Measurements from ENCODE around the gene ADARB1.
"Not testable (repeated sequence)": the region's sequence is repeated elsewhere in the genome, so short reads cannot be mapped to it uniquely, and the experiment has no call there.

The ADARB1 gene

GRCh38 chr21:45117314-45117713 lies 42.9 kb downstream of the ADARB1 start:
- no peak for DNase-seq (ENCODE audit: low spot score)

- DNase-seq (ENCODE audit: low spot score) = no peak
Measured at GRCh38 chr21:45118099-45118498, 43.7 kb downstream of the ADARB1 start.

DNA sequence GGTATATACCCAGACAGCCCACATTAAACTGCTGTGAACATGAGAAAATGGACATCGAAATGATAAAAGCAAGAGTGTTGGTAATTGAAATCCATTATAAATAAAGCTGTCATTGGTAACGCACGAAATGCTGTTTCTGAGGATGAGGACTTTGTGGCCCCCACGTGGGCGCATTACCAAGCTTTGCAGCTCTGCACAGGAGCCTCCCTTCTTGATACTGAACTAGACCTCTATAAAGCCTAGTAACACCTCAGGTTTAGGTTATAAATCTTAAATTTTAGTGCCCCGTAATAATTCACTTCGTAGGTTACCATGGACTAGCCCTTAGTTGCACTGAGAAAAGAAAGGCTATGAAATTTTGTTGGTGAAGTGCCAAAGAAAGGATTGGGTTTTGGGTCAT lies 45.4 kb downstream of the ADARB1 start:
- no peak for DNase-seq (ENCODE audit: low spot score)

DNA sequence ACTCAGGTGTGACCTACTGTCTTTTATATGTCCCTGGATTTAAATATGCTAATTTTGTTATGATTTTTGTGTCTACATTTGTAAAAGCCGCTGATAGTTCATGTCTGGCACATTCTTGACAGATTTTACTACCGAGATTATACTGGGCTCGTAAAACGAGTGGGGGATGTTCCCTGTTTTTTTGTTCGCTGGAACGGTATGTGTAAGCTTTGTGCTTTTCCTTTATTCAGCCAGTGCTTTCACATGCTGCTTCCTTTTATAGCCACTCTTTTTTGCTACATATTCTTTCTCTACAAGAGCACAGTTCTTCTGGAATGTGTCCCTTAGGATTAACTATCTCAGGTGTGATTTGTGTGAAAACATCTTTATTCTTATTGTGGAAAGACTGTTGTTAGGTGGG lies 46.6 kb downstream of the ADARB1 start:
- no peak for DNase-seq (ENCODE audit: low spot score)

DNA sequence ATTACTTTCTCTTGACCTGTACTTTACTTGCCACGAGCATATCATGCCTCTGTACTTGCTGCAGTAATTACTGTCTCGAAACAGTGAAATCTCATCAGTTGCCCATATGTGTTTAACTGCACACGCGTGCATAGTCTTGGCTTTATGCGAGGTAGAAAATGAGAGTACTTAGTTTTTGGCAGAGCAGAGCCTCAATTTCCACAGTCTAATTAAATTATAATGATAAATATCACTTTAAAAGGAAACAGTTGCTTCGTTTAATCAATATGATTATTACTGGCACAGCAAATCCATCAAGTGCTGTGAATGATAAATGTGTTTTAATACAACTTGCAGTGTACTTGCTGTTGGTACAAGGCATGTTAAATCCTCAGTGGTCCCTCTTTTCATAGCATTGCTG lies 47.6 kb downstream of the ADARB1 start:
- no peak for DNase-seq (ENCODE audit: low spot score)

DNA sequence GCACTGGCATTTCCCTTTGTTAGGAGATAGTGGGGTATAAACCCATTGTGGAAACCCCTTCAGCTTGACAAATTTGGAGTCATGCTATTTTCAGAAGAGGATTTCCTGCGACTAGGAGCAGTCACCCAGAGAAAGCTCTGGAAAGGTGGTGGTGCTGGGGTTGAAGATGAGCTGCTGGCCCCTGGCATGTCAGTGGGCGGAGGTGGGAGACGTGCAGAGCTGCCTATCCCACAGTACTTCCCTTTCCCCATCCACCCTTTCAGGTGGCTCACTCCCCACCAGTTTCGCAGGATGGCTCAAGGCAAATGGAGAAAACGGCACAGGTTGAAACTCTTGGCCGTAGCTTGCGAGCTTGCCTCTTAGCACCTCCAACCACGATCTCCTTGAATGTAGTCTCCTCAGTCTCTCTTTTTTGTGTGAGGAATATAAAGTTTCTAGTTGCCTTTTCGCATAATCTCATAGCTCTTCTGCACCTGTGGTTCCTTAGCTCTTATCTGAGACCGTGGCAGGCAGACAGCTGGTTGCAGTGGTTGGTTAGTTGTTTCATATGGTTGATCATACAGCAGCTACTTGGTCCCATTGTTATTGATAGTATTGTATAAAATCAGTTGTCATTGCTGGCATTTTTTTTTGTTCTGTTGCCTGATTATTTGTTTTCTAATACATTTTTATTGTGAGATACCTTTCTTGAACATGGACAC lies 48.2 kb downstream of the ADARB1 start:
- DNase-seq (ENCODE audit: low spot score) = no peak

GRCh38 chr21:45123440-45123839 lies 49.1 kb downstream of the ADARB1 start:
- DNase-seq (ENCODE audit: low spot score) = no peak

DNA sequence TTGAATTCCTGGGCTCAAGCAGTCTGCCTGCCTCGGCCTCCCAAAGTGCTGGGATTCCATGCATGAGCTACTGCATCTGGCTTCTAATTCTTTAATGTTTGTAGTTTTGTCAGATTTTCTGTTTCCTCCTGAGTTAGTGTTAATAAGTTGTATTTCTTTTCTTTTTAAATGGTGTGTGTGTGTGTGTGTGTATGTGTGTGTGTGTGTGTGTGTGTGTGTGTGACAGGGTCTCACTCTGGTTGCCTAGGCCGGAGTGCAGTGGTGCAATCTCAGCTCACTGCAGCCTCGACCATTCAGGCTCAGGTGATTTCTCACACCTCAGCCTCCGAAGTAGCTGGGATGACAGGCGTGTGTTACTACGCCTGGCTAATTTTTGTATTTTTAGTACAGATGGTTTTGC lies 50.2 kb downstream of the ADARB1 start:
- DNase-seq (ENCODE audit: low spot score) = no peak

DNA sequence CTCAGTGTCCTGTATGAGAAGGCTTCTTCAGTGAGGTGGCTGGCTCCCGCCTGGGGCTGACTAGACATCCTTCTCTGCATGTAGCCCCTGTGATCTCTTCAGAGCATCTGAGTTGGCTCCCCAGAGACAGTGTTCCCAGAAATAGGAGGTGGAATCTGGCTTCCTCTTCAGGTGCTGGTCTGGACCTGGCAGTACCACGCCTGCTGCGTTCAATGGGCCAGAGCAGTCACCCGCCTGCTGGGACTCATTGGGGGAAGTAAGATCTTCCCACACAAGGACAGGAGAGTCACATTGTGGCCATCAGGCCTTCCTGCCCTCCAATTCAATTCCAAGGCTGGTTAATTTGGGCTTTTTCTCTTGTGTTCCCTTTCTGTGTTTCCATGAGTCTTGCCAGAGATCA lies 51.0 kb downstream of the ADARB1 start:
- DNase-seq (ENCODE audit: low spot score) = no peak

- no peak for DNase-seq (ENCODE audit: low spot score)
Measured at GRCh38 chr21:45126204-45126626, 51.8 kb downstream of the ADARB1 start.

DNA sequence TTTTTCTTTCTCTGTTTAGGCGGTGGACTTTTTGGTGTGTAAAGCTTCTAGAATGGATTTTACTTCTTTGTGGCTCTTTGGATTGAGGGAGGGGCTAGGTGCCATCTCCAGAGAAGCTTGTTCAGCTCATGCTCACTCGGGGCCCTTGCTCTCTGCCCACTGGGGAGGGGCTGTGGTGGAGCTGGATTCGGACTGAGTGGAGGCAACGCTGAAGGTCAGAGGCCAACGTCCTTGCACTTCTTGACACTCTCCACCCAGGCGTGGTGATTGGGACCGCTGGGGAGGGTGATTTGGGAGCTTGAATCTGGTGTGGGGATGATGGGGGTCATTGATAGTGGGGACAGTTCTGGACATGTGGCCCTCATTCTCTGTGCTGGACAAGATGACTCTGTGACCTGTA lies 52.6 kb downstream of the ADARB1 start:
- no peak for DNase-seq (ENCODE audit: low spot score)

- DNase-seq (ENCODE audit: low spot score) = no peak
Measured at GRCh38 chr21:45127937-45128336, 53.6 kb downstream of the ADARB1 start.

DNA sequence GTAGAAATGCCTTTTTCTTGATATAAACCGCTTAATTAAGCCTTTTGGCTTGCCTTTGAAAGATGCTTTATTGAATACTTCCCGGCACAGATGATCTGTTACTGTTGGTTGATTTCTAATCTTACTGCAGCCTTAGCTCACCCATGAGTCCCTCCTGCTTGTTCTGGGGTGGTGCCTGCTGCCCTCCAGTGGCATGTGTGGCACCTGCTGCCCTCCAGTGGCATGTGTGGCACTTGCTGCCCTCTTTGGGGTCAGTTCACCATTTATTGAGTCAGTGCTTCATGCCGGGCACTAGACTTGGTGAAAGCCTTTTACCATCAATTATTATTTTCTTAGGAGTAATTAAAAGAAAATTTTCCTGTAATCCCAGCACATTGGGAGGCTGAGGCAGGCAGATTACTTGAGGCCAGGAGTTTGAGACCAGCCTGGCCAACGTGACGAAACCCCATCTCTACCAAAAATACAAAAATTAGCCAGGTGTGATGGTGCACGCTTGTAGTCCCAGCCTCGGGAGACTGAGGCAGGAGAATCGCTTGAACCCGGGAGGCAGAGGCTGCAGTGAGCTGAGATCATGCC lies 54.3 kb downstream of the ADARB1 start:
- peak; percentile 67 for DNase-seq (ENCODE audit: low spot score)

DNA sequence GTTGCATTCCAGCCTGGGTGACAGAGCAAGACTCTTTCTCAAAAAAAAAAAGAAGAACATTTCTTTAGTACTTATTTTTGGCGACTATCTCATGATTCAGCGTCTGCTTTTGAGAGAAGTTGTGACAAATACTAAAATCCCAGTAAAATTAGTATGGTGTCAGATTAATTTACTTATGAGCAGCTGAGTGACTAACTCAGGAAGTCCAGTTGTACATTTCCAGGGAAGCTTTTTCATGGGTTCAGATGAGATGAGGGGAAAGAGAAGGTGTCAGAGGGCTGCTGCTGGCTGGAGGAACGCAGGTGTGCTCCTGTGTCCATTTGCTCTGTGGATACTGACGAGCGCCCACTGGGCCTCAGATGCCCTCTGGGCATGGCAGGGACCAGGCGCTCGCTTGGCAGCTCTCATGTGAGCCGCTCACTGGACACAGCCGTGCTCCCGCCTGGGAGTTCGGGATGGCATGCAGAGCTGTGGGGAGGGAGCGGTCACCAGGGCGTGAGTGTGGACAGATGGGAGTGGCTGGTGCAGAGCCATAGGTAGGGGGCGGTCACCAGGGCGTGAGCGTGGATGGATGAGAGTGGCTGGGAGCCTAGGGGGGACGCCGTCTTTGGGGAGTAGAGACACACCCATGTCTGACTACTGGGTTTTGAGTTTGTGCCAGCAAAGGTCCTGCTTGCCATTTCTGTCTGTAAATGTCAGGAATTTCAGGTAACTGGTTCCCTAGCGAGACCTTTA lies 55.0 kb downstream of the ADARB1 start:
- no peak for DNase-seq (ENCODE audit: low spot score)

DNA sequence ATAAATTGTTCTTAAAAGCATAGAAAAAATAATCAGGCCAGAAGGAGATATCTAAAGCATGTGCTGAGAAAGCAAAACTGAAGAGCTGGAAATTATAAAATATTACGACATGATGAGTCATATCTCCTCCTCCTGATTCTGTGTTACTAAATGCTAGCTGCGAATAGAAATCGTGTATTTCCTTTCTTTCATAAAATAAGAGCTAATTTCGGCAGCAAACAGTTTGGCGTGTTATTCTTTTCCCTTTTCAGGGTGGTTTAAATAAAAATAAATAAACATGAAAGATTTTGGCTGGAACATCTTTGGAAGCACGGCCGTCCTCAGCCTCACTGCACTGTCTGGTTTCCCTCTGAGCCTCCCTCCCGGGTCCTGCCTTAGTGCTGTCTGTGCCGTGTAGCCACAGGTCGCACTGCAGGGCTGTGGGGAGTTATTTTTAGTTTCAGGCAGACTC lies 56.0 kb downstream of the ADARB1 start:
- DNase-seq (ENCODE audit: low spot score) = peak; percentile 80

DNA sequence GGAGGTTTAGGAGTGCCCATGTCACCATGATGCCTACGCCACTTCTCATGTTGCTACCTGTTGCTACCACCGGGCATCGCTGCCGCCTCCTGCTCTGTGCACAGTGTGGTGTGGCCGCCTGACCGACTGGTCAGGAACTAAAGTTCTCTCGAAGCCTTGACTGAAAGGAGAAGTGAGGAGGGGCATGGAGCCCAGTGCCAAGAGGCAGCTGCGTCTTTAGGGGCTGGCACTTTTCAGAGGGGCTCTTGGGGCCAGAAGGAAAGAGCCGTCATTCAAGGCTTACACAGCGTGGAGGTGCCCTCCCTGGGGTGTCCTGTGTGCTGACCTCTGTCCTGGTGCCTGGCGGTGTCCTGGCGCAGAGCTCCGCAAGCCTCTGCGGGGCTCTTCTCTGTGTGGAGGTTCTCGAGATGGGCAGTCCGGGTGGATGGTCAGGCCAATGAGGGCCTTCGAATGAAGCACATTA lies 57.2 kb downstream of the ADARB1 start:
- no peak for DNase-seq (ENCODE audit: low spot score)

- DNase-seq (ENCODE audit: low spot score) = no peak
Measured at GRCh38 chr21:45132841-45133573, 58.6 kb downstream of the ADARB1 start.

GRCh38 chr21:45133574-45134278 lies 59.3 kb downstream of the ADARB1 start:
- not testable (repeated sequence) for DNase-seq (ENCODE audit: low spot score)

- DNase-seq (ENCODE audit: low spot score) = no peak
Measured at GRCh38 chr21:45134279-45135076, 60.1 kb downstream of the ADARB1 start.

DNA sequence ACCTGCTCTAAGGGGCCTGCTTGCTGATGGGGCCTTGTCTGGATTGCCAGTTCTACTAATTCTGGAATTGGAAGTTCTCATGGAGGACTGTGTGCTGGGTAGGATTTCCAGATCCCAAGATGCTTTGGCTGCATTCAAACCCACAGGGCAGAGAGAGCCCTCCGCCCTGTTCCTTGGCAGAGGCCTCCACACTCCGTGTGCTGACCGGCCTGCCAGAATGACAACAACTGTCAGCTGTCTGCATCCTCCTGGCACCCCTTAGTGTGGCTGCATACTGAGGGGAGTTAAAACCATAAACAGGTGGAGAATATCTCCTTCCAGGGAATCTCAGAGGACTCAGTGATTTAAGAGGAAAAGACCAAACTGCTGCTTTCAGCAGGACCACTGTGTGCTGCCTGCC lies 60.7 kb downstream of the ADARB1 start:
- DNase-seq (ENCODE audit: low spot score) = no peak

GRCh38 chr21:45135868-45136267 lies 61.5 kb downstream of the ADARB1 start:
- DNase-seq (ENCODE audit: low spot score) = no peak

All from hepatic stellate cell (primary cell).